Iris pigment epithelial cell (primary cell): ENCODE measurements around the gene LARP4.

Experiments
- DNase-seq: peaks from one replicate; pipeline ENCODE4 v3.0.0-alpha.2; 2011; ENCODE audit warnings: low read depth

LARP4 gene

DNA sequence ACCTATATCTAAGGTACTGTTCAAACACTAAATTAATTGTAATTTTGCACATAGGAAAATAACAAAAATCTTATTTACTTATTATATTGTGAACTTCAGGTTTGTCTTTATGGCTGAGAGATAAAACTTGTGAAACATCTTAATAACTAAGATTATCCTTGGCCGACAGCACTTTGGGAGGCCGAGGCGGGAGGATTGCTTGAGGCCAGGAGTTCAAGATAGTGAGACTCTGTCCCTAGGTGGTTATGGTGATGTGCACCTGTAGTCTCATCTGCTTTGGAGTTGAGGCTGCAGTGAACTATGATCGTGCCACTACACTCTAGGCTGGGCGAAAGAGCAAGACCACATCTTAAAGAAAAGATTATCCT is 126.7 kb downstream of the LARP4 start:
- DNase-seq: no peak

DNA sequence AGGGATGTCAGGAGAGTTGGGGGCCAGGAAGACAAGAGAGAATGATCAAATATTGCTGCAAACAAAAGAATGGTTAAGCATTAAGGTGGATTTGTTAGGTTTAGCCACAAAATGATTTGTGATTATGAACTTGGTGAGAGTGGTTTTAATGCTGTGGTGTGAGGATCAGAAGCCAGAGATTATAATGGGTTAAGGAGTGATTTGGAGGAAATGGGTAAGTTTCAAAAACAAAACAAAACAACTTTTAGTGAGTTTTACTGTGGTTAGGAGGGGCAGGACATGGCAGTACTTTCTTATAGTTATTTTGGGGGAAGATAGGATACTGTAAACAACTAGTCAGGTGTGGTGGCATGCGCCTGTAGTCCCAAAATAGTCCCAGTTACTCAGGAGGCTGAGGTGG is 128.1 kb downstream of the LARP4 start:
- no peak for DNase-seq

DNA sequence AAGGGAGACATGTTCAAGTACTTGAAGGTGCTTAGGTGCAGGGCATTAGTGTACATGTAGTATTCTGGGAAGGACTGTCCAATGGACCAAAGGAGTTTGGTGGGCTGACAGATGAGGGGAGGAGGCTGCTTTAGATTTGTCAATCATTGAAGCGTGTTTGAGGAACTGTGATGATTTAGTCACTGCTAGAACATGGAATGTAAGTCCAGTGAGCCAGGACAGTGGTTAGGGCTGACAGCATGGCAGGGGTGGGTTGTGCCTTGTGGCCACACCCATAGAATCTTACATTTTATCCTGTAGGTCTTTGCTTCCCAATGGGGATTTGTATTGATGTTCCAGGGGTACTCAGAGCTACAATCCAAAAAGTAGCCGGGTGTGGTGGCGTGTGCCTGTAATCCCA is 128.7 kb downstream of the LARP4 start:
- no peak for DNase-seq
